Tibial artery (tissue), 4 donors: ENCODE data around the gene UCN.
"Not testable (repeated sequence)": the region's sequence is repeated elsewhere in the genome, so short reads cannot be mapped to it uniquely, and the experiment has no call there.

ENCODE experiments used
- DNase-seq, 2 donors: peaks; one replicate each; pipeline ENCODE4 v3.0.0-alpha.2; 2019
- H3K27ac ChIP-seq, 2 donors: fragments of 200-600 bp; sonication (generic) in 1 of 2; 1 replicate in 1 of 2; 2 replicates in 1 of 2; pipeline ENCODE4 v1.5.1; 2018 to 2019; ENCODE audit warnings: mild to moderate bottlenecking in 1 of 2
- H3K27me3 ChIP-seq, 2 donors: fragments of 200-600 bp; sonication (generic) in 1 of 2; one replicate each; pipeline versions ENCODE4 v1.5.1 to v1.6.0; 2016 to 2019
- H3K36me3 ChIP-seq, 3 donors: fragments of 200-600 bp; sonication (generic) in 2 of 3; one replicate each; pipeline ENCODE4 v1.5.1; 2016 to 2019; ENCODE audit warnings: mild to moderate bottlenecking in 2 of 3
- H3K4me1 ChIP-seq, 4 donors: fragments of 200-600 bp; sonication (generic) in 2 of 4; 1 replicate in 3 of 4; 2 replicates in 1 of 4; pipeline ENCODE4 v1.5.1; 2016 to 2019
- H3K4me3 ChIP-seq, 2 donors: fragments of 200-600 bp; sonication (generic) in 1 of 2; 1 replicate in 1 of 2; 2 replicates in 1 of 2; pipeline ENCODE4 v1.5.1; 2018 to 2019; ENCODE audit warnings: mild to moderate bottlenecking in 2 of 2
- H3K9me3 ChIP-seq, 3 donors: fragments of 200-600 bp; sonication (generic) in 1 of 3; one replicate each; pipeline ENCODE4 v1.5.1; 2016 to 2019
- CTCF ChIP-seq, 2 experiments: fragments of 200-600 bp in 1 of 2; fragments of 450-650 bp in 1 of 2; IDR thresholded peaks; one replicate each; pipeline ENCODE4 v1.5.1; 2017 to 2019; ENCODE audit warnings: antibody characterized with exemption in 2 of 2, mild to moderate bottlenecking in 1 of 2, moderate library complexity in 1 of 2
- intact Hi-C: fragments of 100-400 bp; cut with DNase I; formaldehyde crosslinking; loops from one replicate; pipeline ENCODE4 v1.15.0; 2023; ENCODE audit warnings: low total_unique reads

Gene UCN

DNA sequence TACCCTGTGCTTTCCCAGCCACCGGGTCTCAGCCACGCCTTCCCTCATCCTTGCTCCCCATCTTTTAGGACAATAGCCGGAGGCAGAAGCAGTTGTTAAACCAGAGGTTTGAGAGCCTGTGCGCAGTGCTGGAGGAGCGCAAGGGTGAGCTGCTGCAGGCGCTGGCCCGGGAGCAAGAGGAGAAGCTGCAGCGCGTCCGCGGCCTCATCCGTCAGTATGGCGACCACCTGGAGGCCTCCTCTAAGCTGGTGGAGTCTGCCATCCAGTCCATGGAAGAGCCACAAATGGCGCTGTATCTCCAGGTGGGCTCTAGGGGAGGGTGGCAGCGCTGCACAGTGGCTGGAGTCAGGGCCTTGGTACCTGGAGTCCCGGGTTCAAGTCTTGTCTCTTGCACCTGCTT lies 2.7 kb downstream of the UCN start:
- no peak for TF ChIP-seq CTCF (IDR thresholded peaks at IDR 0.05)
- no peak overlapping the region for H3K4me3 ChIP-seq
- intact Hi-C loops, result loop anchor here (1.0 kb wide), 1 partner anchor 102 kb away; no protein-coding TSS in a partner anchor
- DNase-seq, result no peak
- peaks cover 0 to 26% (median 21%) of the 10 kb centered on the region in 4 donors for H3K4me1 ChIP-seq
- H3K36me3 ChIP-seq, result peaks cover 11 to 17% (median 11%) of the 10 kb centered on the region in 3 donors
- H3K9me3 ChIP-seq, result peaks cover 0 to 5% (median 0%) of the 10 kb centered on the region in 3 donors
- peaks cover 10 to 54% of the 10 kb centered on the region in 2 donors for H3K27me3 ChIP-seq
- H3K27ac ChIP-seq, result no peak overlapping the region

GRCh38 chr2:27304488-27305240 lies 3.6 kb downstream of the UCN start:
- H3K4me3 ChIP-seq, result no peak overlapping the region
- H3K36me3 ChIP-seq, result peaks cover 3 to 8% (median 4%) of the 10 kb centered on the region in 3 donors
- intact Hi-C loops, result loop anchor here (1.0 kb wide), 1 partner anchor 101 kb away; no protein-coding TSS in a partner anchor
- H3K27ac ChIP-seq, result no peak overlapping the region
- no peak for TF ChIP-seq CTCF (IDR thresholded peaks at IDR 0.05)
- no peak for DNase-seq
- peaks cover 10 to 51% of the 10 kb centered on the region in 2 donors for H3K27me3 ChIP-seq
- peaks cover 0 to 26% (median 21%) of the 10 kb centered on the region in 4 donors for H3K4me1 ChIP-seq
- H3K9me3 ChIP-seq, result peaks cover 0 to 5% (median 0%) of the 10 kb centered on the region in 3 donors

GRCh38 chr2:27303093-27304025 lies 4.9 kb downstream of the UCN start:
- H3K27ac ChIP-seq, result no peak overlapping the region
- H3K4me1 ChIP-seq, result peaks cover 0 to 22% (median 20%) of the 10 kb centered on the region in 4 donors
- H3K9me3 ChIP-seq, result peaks cover 0 to 5% (median 0%) of the 10 kb centered on the region in 3 donors
- H3K36me3 ChIP-seq, result no peaks in the 10 kb centered on the region
- H3K4me3 ChIP-seq, result peak overlapping the region; percentile 25 to 36
- peaks cover 10 to 49% of the 10 kb centered on the region in 2 donors for H3K27me3 ChIP-seq
- peak; percentile 80 to 83 for TF ChIP-seq CTCF (IDR thresholded peaks at IDR 0.05)
- DNase-seq, result no peak
- intact Hi-C loops, result no loop called here

DNA sequence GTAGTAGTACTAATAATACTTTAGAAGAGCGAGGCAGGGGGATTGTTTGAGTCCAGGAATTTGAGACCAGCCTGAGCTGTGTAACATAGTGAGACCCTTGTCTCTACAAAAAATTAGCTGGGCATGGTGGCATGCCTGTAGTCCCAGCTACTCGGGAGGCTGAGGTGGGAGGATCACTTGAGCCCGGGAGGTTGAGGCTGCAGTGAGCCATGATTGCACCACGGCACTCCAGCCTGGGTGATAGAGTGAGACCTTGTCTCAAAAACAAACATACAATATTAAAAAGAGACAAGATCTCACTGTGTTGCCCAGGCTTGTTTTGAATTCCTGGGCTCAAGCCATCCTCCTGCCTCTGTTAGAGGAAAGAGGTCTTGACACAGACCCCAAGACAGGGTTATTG lies 7.6 kb downstream of the UCN start:
- H3K4me3 ChIP-seq, DNase-seq, intact Hi-C loops, H3K4me1 ChIP-seq, H3K27ac ChIP-seq, H3K36me3 ChIP-seq, H3K9me3 ChIP-seq: not testable (repeated sequence)
- H3K27me3 ChIP-seq, result peaks cover 0 to 32% of the 10 kb centered on the region in 2 donors

GRCh38 chr2:27298391-27299080 lies 9.7 kb downstream of the UCN start:
- Histone ChIP-seq H3K4me1 (peaks cover 0 to 3% (median 0%) of the 10 kb centered on the region in 4 donors), H3K9me3 (no peaks in the 10 kb centered on the region), H3K4me3 (no peak overlapping the region), H3K27ac (no peak overlapping the region), H3K27me3 (peaks cover 0 to 30% of the 10 kb centered on the region in 2 donors), H3K36me3 (no peaks in the 10 kb centered on the region)
- TF ChIP-seq CTCF (IDR thresholded peaks at IDR 0.05), result no peak
- intact Hi-C loops, result no loop called here
- no peak for DNase-seq
